Measurements from ENCODE around the gene DYNC1LI1.

The DYNC1LI1 gene

GRCh38 chr3:32492684-32493436 is 77.8 kb downstream of the DYNC1LI1 start:
- Histone ChIP-seq H3K27me3 (no peaks in the 10 kb centered on the region), H3K4me1 (ENCODE audit: control insufficient read depth in 1 of 2, insufficient read depth in 1 of 2, low read depth in 1 of 2, low read length in 1 of 2) (peaks cover 42 to 53% of the 10 kb centered on the region in 2 experiments), H3K4me3 (ENCODE audit: low read depth in 1 of 2, low read length in 1 of 2) (no peak overlapping the region), H3K36me3 (peaks cover 41% of the 10 kb centered on the region), H3K9me3 (no peaks in the 10 kb centered on the region), H3K27ac (peak overlapping the region; percentile 63)
- TF ChIP-seq, protein P1, sequence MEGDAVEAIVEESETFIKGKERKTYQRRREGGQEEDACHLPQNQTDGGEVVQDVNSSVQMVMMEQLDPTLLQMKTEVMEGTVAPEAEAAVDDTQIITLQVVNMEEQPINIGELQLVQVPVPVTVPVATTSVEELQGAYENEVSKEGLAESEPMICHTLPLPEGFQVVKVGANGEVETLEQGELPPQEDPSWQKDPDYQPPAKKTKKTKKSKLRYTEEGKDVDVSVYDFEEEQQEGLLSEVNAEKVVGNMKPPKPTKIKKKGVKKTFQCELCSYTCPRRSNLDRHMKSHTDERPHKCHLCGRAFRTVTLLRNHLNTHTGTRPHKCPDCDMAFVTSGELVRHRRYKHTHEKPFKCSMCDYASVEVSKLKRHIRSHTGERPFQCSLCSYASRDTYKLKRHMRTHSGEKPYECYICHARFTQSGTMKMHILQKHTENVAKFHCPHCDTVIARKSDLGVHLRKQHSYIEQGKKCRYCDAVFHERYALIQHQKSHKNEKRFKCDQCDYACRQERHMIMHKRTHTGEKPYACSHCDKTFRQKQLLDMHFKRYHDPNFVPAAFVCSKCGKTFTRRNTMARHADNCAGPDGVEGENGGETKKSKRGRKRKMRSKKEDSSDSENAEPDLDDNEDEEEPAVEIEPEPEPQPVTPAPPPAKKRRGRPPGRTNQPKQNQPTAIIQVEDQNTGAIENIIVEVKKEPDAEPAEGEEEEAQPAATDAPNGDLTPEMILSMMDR (IDR thresholded peaks at IDR 0.05), result no peak

- H3K27ac ChIP-seq, result peak overlapping the region; percentile 29
- H3K9me3 ChIP-seq, result no peaks in the 10 kb centered on the region
- H3K4me3 ChIP-seq (ENCODE audit: low read depth in 1 of 2, low read length in 1 of 2), result no peak overlapping the region
- peaks cover 67% of the 10 kb centered on the region for H3K36me3 ChIP-seq
- TF ChIP-seq, protein P1 (IDR thresholded peaks at IDR 0.05), result no peak
- no peaks in the 10 kb centered on the region for H3K27me3 ChIP-seq
- peaks cover 32 to 37% of the 10 kb centered on the region in 2 experiments for H3K4me1 ChIP-seq (ENCODE audit: control insufficient read depth in 1 of 2, insufficient read depth in 1 of 2, low read depth in 1 of 2, low read length in 1 of 2)
Measured at GRCh38 chr3:32488474-32489008, 82.1 kb downstream of the DYNC1LI1 start.

GRCh38 chr3:32487781-32488473 is 82.7 kb downstream of the DYNC1LI1 start:
- H3K27ac ChIP-seq, result peak overlapping the region; percentile 88
- peaks cover 69% of the 10 kb centered on the region for H3K36me3 ChIP-seq
- no peaks in the 10 kb centered on the region for H3K9me3 ChIP-seq
- H3K27me3 ChIP-seq, result no peaks in the 10 kb centered on the region
- no peak overlapping the region for H3K4me3 ChIP-seq (ENCODE audit: low read depth in 1 of 2, low read length in 1 of 2)
- TF ChIP-seq, protein P1 (IDR thresholded peaks at IDR 0.05), result no peak
- H3K4me1 ChIP-seq (ENCODE audit: control insufficient read depth in 1 of 2, insufficient read depth in 1 of 2, low read depth in 1 of 2, low read length in 1 of 2), result peaks cover 32 to 35% of the 10 kb centered on the region in 2 experiments

DNA sequence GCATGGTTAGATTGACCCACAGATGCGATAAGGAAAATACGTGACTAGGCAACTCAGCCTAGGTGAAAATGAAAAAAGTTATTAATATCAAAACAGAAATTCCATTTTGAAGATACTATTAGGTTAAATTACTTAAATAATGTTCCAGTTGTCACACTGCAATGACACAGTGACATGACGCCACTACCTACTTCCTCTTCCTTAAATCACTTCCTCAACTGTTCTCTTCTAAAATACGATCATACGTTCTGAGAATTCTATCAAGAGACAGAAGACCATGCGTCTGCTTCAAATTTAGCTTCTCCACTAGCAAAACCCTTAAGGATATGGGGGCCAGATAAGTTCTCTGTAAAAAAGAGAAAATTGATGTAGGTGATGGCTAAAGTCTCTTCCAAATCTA is 86.2 kb downstream of the DYNC1LI1 start:
- peaks cover 71% of the 10 kb centered on the region for H3K36me3 ChIP-seq
- H3K4me3 ChIP-seq (ENCODE audit: low read depth in 1 of 2, low read length in 1 of 2), result peak overlapping the region; percentile 35
- no peaks in the 10 kb centered on the region for H3K27me3 ChIP-seq
- TF ChIP-seq, protein P1 (IDR thresholded peaks at IDR 0.05), result no peak
- H3K9me3 ChIP-seq, result no peaks in the 10 kb centered on the region
- peaks cover 30 to 32% of the 10 kb centered on the region in 2 experiments for H3K4me1 ChIP-seq (ENCODE audit: control insufficient read depth in 1 of 2, insufficient read depth in 1 of 2, low read depth in 1 of 2, low read length in 1 of 2)
- H3K27ac ChIP-seq, result peak overlapping the region; percentile 88

GRCh38 chr3:32483772-32484171 is 86.9 kb downstream of the DYNC1LI1 start:
- Histone ChIP-seq H3K27me3 (no peaks in the 10 kb centered on the region), H3K4me1 (ENCODE audit: control insufficient read depth in 1 of 2, insufficient read depth in 1 of 2, low read depth in 1 of 2, low read length in 1 of 2) (peaks cover 30 to 32% of the 10 kb centered on the region in 2 experiments), H3K36me3 (peaks cover 74% of the 10 kb centered on the region), H3K4me3 (ENCODE audit: low read depth in 1 of 2, low read length in 1 of 2) (peak overlapping the region in 1 of 2 experiments; percentile 35), H3K27ac (peak overlapping the region; percentile 88), H3K9me3 (no peaks in the 10 kb centered on the region)
- TF ChIP-seq, protein P1 (IDR thresholded peaks at IDR 0.05), result no peak
